Gastrocnemius medialis (tissue), 4 donors: Measurements from ENCODE around the gene KCTD12.

Source experiments
- POLR2A ChIP-seq, 2 donors: fragments of 450-650 bp; IDR thresholded peaks; one replicate each; pipeline ENCODE4 v1.6.1; 2017; ENCODE audit warnings: antibody characterized with exemption in 2 of 2, mild to moderate bottlenecking in 2 of 2, moderate library complexity in 2 of 2
- TF ChIP-seq, protein P1 (sequence below), 5 experiments: fragments of 450-650 bp in 3 of 5; fragments of 200-600 bp in 2 of 5; sonication (generic) in 2 of 5; IDR thresholded peaks in 4 of 5; conservative IDR thresholded peaks in 1 of 5; 1 replicate in 4 of 5; 2 replicates in 1 of 5; pipeline ENCODE4 v1.5.1; 2016 to 2019; ENCODE audit warnings: antibody characterized with exemption in 5 of 5, mild to moderate bottlenecking in 3 of 5, moderate library complexity in 3 of 5

DNA sequence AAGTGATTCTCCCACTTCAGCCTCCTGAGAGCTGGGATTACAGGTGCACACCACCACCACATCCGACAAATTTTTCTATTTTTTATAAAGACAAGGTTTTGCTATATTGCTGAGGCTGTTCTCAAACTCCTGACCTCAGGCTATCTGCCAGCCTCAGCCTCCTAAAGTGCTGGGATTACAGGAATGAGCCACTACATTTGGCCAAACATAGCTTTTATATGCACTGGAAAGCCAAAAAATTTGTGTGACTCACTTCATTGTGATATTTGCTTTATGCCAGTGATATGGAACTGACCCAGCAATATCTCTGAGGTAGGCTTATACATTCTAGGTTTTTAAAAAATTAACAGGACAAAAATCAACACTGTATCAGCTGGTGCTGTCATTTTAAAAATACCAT, 35.3 kb upstream of the KCTD12 start:
- TF ChIP-seq, protein P1, sequence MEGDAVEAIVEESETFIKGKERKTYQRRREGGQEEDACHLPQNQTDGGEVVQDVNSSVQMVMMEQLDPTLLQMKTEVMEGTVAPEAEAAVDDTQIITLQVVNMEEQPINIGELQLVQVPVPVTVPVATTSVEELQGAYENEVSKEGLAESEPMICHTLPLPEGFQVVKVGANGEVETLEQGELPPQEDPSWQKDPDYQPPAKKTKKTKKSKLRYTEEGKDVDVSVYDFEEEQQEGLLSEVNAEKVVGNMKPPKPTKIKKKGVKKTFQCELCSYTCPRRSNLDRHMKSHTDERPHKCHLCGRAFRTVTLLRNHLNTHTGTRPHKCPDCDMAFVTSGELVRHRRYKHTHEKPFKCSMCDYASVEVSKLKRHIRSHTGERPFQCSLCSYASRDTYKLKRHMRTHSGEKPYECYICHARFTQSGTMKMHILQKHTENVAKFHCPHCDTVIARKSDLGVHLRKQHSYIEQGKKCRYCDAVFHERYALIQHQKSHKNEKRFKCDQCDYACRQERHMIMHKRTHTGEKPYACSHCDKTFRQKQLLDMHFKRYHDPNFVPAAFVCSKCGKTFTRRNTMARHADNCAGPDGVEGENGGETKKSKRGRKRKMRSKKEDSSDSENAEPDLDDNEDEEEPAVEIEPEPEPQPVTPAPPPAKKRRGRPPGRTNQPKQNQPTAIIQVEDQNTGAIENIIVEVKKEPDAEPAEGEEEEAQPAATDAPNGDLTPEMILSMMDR (IDR thresholded peaks at IDR 0.05 in 4 of 5, conservative IDR thresholded peaks at IDR 0.05 in 1 of 5): no peak
- no peak for TF ChIP-seq POLR2A (IDR thresholded peaks at IDR 0.05)
